Stimulated activated CD8-positive, alpha-beta memory T cell treated with anti-CD3 and anti-CD28 coated beads, Interleukin-15, amount 100 ng/mL, for 24 hours (primary cell): Measurements from ENCODE around the gene RABGAP1.

Experiments
- DNase-seq: peaks from one replicate; pipeline ENCODE4 v3.0.0-alpha.2; 2020; ENCODE audit warnings: low read depth

RABGAP1 gene

GRCh38 chr9:123084256-123084655 is 143.4 kb downstream of the RABGAP1 start:
- no peak for DNase-seq

GRCh38 chr9:123085916-123086315 is 145.1 kb downstream of the RABGAP1 start:
- no peak for DNase-seq

DNA sequence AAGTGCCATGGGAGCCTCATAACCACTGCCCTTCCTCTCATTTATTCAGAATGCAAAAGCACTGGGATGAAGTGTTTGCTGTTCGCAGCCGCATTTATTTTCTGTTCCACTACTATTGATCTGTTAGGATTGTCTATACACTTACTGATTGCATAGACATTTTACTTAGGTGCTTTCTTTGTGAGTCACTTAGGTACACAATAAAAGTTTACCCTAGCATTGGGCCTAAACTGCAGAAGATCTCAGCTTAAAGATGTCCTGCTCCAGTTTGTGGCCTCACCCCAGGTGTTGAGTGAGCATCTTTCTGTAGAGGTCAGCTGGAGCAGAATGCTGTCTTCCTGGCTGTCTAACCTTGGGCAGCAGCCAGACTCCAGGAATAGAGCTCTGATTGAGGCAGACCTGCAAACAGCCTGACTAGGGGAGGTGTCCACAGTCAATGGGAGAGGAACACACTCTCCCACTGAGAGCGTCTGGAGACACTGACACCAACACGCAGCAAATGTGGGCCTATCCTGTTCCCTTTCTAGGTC is 146.6 kb downstream of the RABGAP1 start:
- DNase-seq = no peak

- DNase-seq = no peak
These were observed 148.2 kb downstream of the RABGAP1 start for GRCh38 chr9:123089040-123089439.

DNA sequence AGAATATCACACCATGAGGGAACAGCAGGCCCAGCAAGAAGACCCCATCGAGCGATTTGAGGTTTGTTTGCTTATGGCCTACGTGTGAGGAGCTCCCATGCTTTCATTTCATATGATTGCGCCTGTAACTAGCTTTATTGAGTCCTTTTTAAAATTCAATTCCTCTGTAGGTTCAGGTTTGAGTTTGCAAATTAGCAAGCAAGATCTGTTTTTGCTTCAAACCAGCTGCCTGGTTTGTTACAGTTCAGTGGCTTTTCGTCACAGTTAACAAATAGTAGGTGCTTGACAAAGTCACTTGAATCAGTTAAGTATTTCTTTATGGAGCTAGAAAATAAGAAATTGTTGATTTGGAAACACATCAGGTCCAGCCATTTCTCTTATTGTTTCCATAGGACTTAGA is 149.0 kb downstream of the RABGAP1 start:
- no peak for DNase-seq

DNA sequence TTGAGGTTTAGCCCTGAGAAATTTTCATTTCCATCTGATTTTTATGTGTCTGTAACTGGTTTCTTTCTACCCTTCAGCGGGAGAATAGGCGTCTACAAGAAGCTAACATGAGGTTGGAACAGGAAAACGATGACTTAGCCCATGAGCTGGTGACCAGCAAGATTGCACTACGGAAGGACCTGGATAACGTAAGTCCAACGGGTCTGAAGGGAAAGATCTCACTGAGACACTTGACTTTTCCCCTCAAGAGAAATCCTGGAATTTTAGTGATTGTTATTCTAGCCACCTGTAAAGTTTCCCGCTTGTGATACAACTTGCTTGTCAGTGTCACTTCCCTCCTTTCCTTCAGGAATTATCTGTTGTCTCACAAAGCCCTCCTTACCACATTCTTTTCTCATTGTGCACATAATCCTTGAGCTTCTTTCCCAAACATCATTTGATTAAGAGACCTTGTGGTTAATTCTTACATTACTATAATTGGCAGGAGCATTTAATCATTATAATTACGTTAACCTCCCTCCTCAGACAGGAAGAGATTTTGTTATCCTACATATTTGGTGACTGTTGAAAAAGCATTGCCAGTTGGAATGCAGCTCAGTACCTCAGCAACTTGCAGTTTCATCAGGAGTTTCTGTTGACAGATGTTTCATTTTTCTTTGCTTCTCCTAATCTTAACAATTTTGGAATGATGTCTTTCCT is 149.5 kb downstream of the RABGAP1 start:
- DNase-seq = no peak

DNA sequence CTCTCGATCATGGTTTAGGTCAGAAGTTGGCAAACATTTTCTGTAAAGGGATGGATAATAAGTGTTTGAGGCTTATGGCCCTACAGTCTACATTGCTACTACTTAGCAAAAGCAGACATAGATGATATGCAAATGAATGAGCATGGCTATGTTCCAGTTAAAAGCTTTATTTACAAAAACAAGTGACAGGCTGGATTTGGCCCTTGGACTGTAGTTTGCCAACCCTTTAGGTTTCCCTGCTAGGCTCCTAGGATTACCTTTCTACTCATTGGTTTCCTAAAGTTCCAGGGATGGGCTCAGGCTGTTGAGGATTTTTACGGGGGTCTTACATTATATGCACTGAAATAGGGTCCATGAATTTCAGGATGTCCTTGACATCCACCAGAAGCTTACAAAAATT is 150.1 kb downstream of the RABGAP1 start:
- no peak for DNase-seq

DNA sequence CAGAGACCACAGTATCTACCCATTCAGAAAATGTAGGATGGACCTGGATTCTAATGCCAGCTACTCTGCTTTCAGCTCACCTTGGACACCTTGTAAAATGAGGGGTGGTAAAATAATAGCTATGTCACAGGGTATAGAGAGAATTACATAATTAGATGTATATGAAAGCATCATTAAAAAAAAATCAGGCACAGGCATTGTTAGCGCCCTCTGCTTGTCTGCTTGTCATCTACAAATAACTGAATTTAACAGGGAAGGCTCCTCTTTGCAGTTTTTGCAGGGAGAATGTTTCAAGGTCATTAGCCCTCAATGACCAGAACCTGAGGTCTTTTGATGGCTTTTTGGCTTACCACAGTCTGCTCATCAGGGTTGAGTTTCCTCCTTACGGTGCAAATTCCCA is 150.6 kb downstream of the RABGAP1 start:
- no peak for DNase-seq

- DNase-seq = no peak
These were observed 152.3 kb downstream of the RABGAP1 start for GRCh38 chr9:123093141-123093540.

- no peak for DNase-seq
These were observed 156.2 kb downstream of the RABGAP1 start for GRCh38 chr9:123096987-123097386.

DNA sequence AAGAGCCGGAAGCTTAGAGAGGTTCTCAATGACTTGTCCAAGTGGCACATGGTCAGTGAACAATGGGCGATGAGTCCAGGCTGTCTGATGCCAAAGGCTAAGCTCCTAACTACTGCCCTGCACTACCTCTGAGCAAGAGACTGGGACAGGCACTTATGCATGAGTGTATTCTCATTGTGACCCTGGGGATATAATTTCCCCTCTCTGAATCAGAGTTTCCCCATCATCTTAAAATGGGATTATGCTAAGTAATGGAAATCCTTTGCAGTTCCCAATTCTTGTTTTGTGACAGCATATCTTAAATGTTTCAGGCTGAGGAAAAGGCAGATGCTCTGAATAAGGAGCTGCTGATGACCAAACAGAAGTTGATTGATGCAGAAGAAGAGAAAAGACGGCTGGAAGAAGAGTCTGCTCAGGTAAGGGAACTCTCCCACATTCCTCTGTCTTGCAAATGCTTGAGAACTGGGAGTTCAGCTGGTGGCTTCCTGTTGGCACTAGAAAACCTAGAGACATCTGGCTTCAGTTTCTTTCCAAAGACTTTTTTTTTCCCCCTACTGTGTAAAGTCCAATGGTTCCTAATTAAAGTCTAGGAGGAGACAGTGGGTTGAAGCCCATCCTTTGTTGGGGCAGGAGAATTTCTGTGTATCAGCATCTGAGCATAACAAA is 156.7 kb downstream of the RABGAP1 start:
- no peak for DNase-seq

- no peak for DNase-seq
These were observed 157.3 kb downstream of the RABGAP1 start for GRCh38 chr9:123098096-123098459.

GRCh38 chr9:123099042-123099441 is 158.2 kb downstream of the RABGAP1 start:
- DNase-seq = no peak

GRCh38 chr9:123099548-123099947 is 158.7 kb downstream of the RABGAP1 start:
- no peak for DNase-seq

GRCh38 chr9:123102375-123103113 is 161.7 kb downstream of the RABGAP1 start:
- DNase-seq = no peak

DNA sequence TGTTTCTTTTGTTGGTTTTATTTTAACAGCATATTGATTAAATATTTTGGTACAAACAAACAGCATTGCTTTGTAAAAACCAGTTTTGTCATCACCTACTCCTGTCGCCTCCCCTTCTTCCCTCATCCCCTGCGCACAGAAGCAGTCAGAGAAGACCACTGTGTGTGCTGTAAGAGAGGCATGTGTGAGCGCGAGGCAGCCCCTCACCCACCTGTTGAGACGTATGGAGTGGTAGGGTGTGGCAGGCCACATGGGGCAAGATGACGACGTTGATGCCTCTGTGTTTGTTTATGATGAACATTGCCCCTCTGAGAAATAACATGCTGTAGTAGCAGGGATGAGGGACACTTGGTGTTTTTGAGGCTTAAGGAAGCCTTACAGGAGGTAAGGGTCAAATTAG is 164.0 kb downstream of the RABGAP1 start:
- no peak for DNase-seq

- DNase-seq = no peak
These were observed 164.7 kb downstream of the RABGAP1 start for GRCh38 chr9:123105490-123105889.

GRCh38 chr9:123107639-123108285 is 166.9 kb downstream of the RABGAP1 start:
- DNase-seq = no peak

GRCh38 chr9:123108976-123109375 is 168.2 kb downstream of the RABGAP1 start:
- no peak for DNase-seq

- DNase-seq = no peak
These were observed 168.9 kb downstream of the RABGAP1 start for GRCh38 chr9:123109540-123110279.

DNA sequence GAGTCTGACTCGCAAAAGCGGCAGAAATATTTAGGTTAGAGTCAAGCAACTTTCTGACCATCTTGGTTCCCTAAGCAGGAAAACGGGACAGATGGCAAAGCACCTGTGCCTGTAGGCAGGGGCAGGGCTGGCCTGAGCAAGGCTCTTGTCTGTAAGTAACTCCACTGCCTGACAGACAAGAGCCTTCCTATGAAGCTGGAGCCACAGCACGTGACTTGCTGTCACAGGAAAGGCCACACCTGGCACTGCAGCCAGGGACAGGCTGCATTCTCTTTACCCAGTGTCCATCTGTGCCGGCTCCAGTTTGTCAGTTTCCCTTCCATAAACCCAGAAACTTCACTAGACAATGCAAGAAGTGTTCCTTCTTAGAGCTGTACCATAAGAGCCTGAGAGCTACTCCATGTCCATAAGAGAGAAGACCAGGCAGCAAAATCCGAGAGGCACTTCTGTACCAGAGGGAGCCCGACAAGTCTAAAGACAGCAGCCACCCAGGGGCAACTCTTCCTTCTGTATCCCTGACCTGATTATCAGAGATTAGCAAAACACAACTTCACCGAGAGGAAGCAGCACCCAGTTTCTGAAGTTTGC is 170.7 kb downstream of the RABGAP1 start:
- DNase-seq = no peak
